GM12878 (cell line): ENCODE results near the gene ZFP91. TPM values are rescaled to one million over a fixed set of nuclear protein-coding genes. Genes with fewer than 3 reads are reported as not detected.

Experiments used
- ATAC-seq: fragments of 200-7000 bp; cut with Tn5 transposase; 3 replicates; pipeline ENCODE4 v1.9.1; 2020; ENCODE audit warnings: mild to moderate bottlenecking, moderate library complexity
- BruUV-seq: library from RNA; stranded (reverse); fragments of 400-500 nt; replicated peaks from 2 replicates; lab custom pipeline; 2021; lab: Mats Ljungman, UMichigan
- CTCF ChIA-PET: fragments of 300-600 bp; sonication (Branson Sonifier 250); formaldehyde crosslinking; extraction: SDS; loops from one replicate; lab custom pipeline; 2021; ENCODE audit warnings: inconsistent platforms; lab: Yijun Ruan, JAX
- POLR2A ChIA-PET: fragments of 350-600 bp; formaldehyde crosslinking; extraction: SDS; loops from one replicate; lab custom pipeline; 2021; ENCODE audit warnings: inconsistent platforms; lab: Charles Lee
- RAD21 ChIA-PET: fragments of 300-600 bp; sonication (Branson Sonifier 250); formaldehyde crosslinking; loops from one replicate; lab custom pipeline; 2023; ENCODE audit warnings: antibody characterized with exemption; ENCODE audit not compliant: unreplicated experiment; lab: Charles Lee
- SMC1A ChIA-PET: fragments of 300-600 bp; sonication (Branson Sonifier 250); formaldehyde crosslinking; loops from one replicate; lab custom pipeline; 2023; ENCODE audit not compliant: unreplicated experiment, uncharacterized antibody; lab: Charles Lee
- DNase-seq: peaks from one replicate; pipeline ENCODE4 v3.0.0-alpha.2; 2011; ENCODE audit warnings: low read depth, low spot score
- FAIRE-seq: peaks from 3 replicates; lab custom pipeline; 2011; peaks lifted over from hg19 to GRCh38; lab: Jason Lieb, UNC
- H2AFZ ChIP-seq: 2 replicates; pipeline ENCODE4 v1.6.0; 2011; ENCODE audit warnings: low read depth, low read length, control low read depth; ENCODE audit not compliant: control insufficient read depth
- H3K27ac ChIP-seq: 2 replicates; pipeline ENCODE4 v1.5.1; 2011; ENCODE audit warnings: control low read depth; ENCODE audit not compliant: control insufficient read depth, insufficient read depth
- H3K27me3 ChIP-seq, 2 experiments: replicated peaks in 1 of 2; 2 replicates each; pipeline versions ENCODE4 v1.6.0 to v1.6.1; 2011; ENCODE audit warnings: low read length in 1 of 2; ENCODE audit not compliant: control insufficient read depth in 2 of 2, insufficient read depth in 2 of 2
- H3K36me3 ChIP-seq, 2 experiments: 2 replicates each; pipeline ENCODE4 v1.5.1; 2011; ENCODE audit warnings: low read length in 1 of 2; ENCODE audit not compliant: control insufficient read depth in 2 of 2, insufficient read depth in 2 of 2
- H3K4me1 ChIP-seq: 2 replicates; pipeline ENCODE4 v1.6.1; 2011; ENCODE audit warnings: mild to moderate bottlenecking, low read length, moderate library complexity, mixed read lengths; ENCODE audit not compliant: control insufficient read depth, insufficient read depth
- H3K4me2 ChIP-seq: 2 replicates; pipeline ENCODE4 v1.6.0; 2011; ENCODE audit warnings: control low read depth; ENCODE audit not compliant: control insufficient read depth, insufficient read depth
- H3K4me3 ChIP-seq: fragments of 200-600 bp; sonication (generic); 2 replicates; pipeline ENCODE4 v1.5.1; 2016
- H3K79me2 ChIP-seq: 2 replicates; pipeline ENCODE4 v1.6.0; 2011; ENCODE audit warnings: low read length; ENCODE audit not compliant: control insufficient read depth, insufficient read depth
- H3K9ac ChIP-seq: 2 replicates; pipeline ENCODE4 v1.8.0; 2011; ENCODE audit warnings: low read length, control low read depth, mixed read lengths; ENCODE audit not compliant: control insufficient read depth, insufficient read depth
- H3K9me3 ChIP-seq: replicated peaks from 3 replicates; pipeline ENCODE4 v1.5.1; 2011; ENCODE audit warnings: mild to moderate bottlenecking, low read length; ENCODE audit not compliant: control insufficient read depth, insufficient read depth
- H4K20me1 ChIP-seq: 2 replicates; pipeline ENCODE4 v1.6.0; 2011; ENCODE audit not compliant: control insufficient read depth, insufficient read depth
- BHLHE40 ChIP-seq, 2 experiments: fragments of 450-650 bp in 1 of 2; IDR thresholded peaks; 2 replicates each; pipeline ENCODE4 v1.6.1; 2011 to 2017; ENCODE audit warnings: low read depth in 2 of 2, borderline replicate concordance in 1 of 2, improper control_type of control experiment in 1 of 2, low read length in 1 of 2, mild to moderate bottlenecking in 1 of 2
- CHD2 ChIP-seq: IDR thresholded peaks from 2 replicates; pipeline ENCODE4 v1.6.1; 2011; ENCODE audit warnings: low read depth, low read length, improper control_type of control experiment, borderline replicate concordance
- CREB1 ChIP-seq: IDR thresholded peaks from 2 replicates; pipeline ENCODE4 v1.6.1; 2012; ENCODE audit warnings: low read depth, mild to moderate bottlenecking, inconsistent platforms
- CREM ChIP-seq: IDR thresholded peaks from 2 replicates; pipeline ENCODE4 v1.6.1; 2014; ENCODE audit warnings: antibody characterized with exemption, low read depth
- NFXL1 ChIP-seq: fragments of 450-650 bp; IDR thresholded peaks from 2 replicates; pipeline ENCODE4 v1.6.1; 2017; ENCODE audit warnings: antibody characterized with exemption, mild to moderate bottlenecking, borderline replicate concordance
- PAX5 ChIP-seq: IDR thresholded peaks from 2 replicates; pipeline ENCODE4 v1.6.1; 2011; ENCODE audit warnings: low read depth, low read length, borderline replicate concordance
- POLR2AphosphoS2 ChIP-seq: IDR thresholded peaks from 2 replicates; pipeline ENCODE4 v1.6.1; 2011; ENCODE audit warnings: low read depth, mild to moderate bottlenecking, low read length, improper control_type of control experiment, moderate library complexity
- POU2F2 ChIP-seq: IDR thresholded peaks from 3 replicates; pipeline ENCODE4 v1.6.1; 2011; ENCODE audit warnings: low read depth, mild to moderate bottlenecking, low read length, borderline replicate concordance
- RAD21 ChIP-seq: IDR thresholded peaks from 2 replicates; pipeline ENCODE4 v1.6.1; 2011; ENCODE audit warnings: mild to moderate bottlenecking, low read depth, low read length, moderate library complexity; ENCODE audit not compliant: insufficient read depth
- RELA ChIP-seq: fragments of 450-650 bp; IDR thresholded peaks from 2 replicates; pipeline ENCODE4 v1.8.0; 2014; ENCODE audit warnings: borderline replicate concordance; ENCODE audit not compliant: partially characterized antibody
- STAT3 ChIP-seq: IDR thresholded peaks from 2 replicates; pipeline ENCODE4 v1.6.1; 2011; ENCODE audit warnings: low read depth, low read length, improper control_type of control experiment
- TBL1XR1 ChIP-seq: IDR thresholded peaks from 2 replicates; pipeline ENCODE4 v1.6.1; 2012; ENCODE audit warnings: low read depth, low read length, improper control_type of control experiment
- YY1 ChIP-seq: IDR thresholded peaks from 2 replicates; pipeline ENCODE4 v1.6.1; 2011; ENCODE audit warnings: low read depth, mild to moderate bottlenecking, low read length
- WGBS: methylation state at CpG from one replicate; pipeline ENCODE4 v1.1.6; 2016; ENCODE audit warnings: low lambda C conversion rate; ENCODE audit not compliant: insufficient replicate concordance, insufficient coverage; ENCODE audit errors: missing lambda C conversion rate; 5-methylcytosine and 5-hydroxymethylcytosine counted together
- in situ Hi-C: fragments of 300-500 bp; cut with MboI; formaldehyde crosslinking; loops from 9 replicates; pipeline ENCODE4 v1.14.3; 2018; ENCODE audit warnings: mixed read lengths
- intact Hi-C: fragments of 100-400 bp; cut with micrococcal nuclease; formaldehyde crosslinking; loops from one replicate; pipeline ENCODE4 v1.14.2; 2022; ENCODE audit not compliant: unreplicated experiment
- polyA plus RNA-seq, 11 experiments: library from polyadenylated mRNA; depleted of rRNA in 4 of 11; unstranded in 6 of 11; stranded (reverse) in 5 of 11; fragments of >200 nt; fragmentation: Nextera tagmentation in 4 of 11; fragmentation: Illumina TruSeq in 1 of 11; extraction: Ambion mirVana in 4 of 11; extraction: Trizol in 1 of 11; gene quantifications; 1 replicate in 1 of 11; 2 replicates in 10 of 11; pipeline versions ENCODE4 v1.2.1 to v1.2.3, GENCODE V29; 2011 to 2016; ENCODE audit warnings: inconsistent platforms in 2 of 11, missing spikeins in 2 of 11, low read depth in 1 of 11
- total RNA-seq, 4 experiments: library from RNA; depleted of rRNA in 3 of 4; stranded (reverse); fragments of >200 nt in 3 of 4; fragmentation: Illumina TruSeq in 1 of 4; extraction: Trizol in 1 of 4; gene quantifications; 2 replicates each; pipeline versions ENCODE4 v1.2.1 to v1.2.3, GENCODE V29; 2013 to 2021
- TF ChIP-seq, protein P1 (sequence below): fragments of 450-650 bp; IDR thresholded peaks from 2 replicates; pipeline ENCODE4 v1.6.1; 2017; ENCODE audit warnings: low read depth, mild to moderate bottlenecking, moderate library complexity
- TF ChIP-seq, protein P2 (sequence below): IDR thresholded peaks from 2 replicates; pipeline ENCODE4 v1.6.1; 2011; ENCODE audit warnings: low read depth, mild to moderate bottlenecking, low read length, moderate library complexity, borderline replicate concordance; ENCODE audit errors: extremely low read depth
- TF ChIP-seq, protein P3 (sequence below): fragments of 450-650 bp; IDR thresholded peaks from 2 replicates; pipeline ENCODE4 v1.6.1; 2016; ENCODE audit warnings: mild to moderate bottlenecking

Gene ZFP91
- total and polyA plus RNA-seq, 10 of the 15 experiments (the other 5 are each of a cell fraction or from before 2014, with no cell fraction given) = 12.9 to 54.1 (median 31.7) TPM

GRCh38 chr11:58654908-58655296 is 76.0 kb downstream of the ZFP91 start:
- peaks cover 4% of the 10 kb centered on the region; the same call in 1 of the 2 replicates for H3K4me1 ChIP-seq
- CTCF ChIA-PET = interaction anchor here (1.0 to 5.7 kb wide), 20 partner anchors 9 to 745 kb away, joined by 3 to 49 read pairs (median 5); partner anchors contain the start of genes CNTF and LPXN
- ATAC-seq = peak; percentile 76
- no peak overlapping the region for H3K9ac ChIP-seq
- H3K27me3 ChIP-seq = no peaks in the 10 kb centered on the region
- H4K20me1 ChIP-seq = no peaks in the 10 kb centered on the region
- no peak overlapping the region for H2AFZ ChIP-seq
- no peaks in the 10 kb centered on the region for H3K79me2 ChIP-seq
- RAD21 ChIA-PET = interaction anchor here (0.9 to 3.8 kb wide), 5 partner anchors 19 to 404 kb away, joined by 3 to 13 read pairs (median 5); no protein-coding TSS in a partner anchor
- BruUV-seq = no TSS peak
- no peak for FAIRE-seq
- H3K4me3 ChIP-seq = no peak overlapping the region
- intact Hi-C loops = loop anchor here (1.0 to 5.0 kb wide), 6 partner anchors 20 to 504 kb away; no protein-coding TSS in a partner anchor
- POLR2A ChIA-PET = interaction anchor here (1.0 to 1.4 kb wide), 3 partner anchors 25 to 78 kb away, joined by 3 to 4 read pairs (median 4); no protein-coding TSS in a partner anchor
- DNase-seq = no peak
- WGBS = 93% methylated on average over 1 of the region's 1 CpG
- H3K36me3 ChIP-seq = no peaks in the 10 kb centered on the region
- in situ Hi-C loops = loop anchor here (5.0 to 10.0 kb wide), 2 partner anchors 132 to 500 kb away; no protein-coding TSS in a partner anchor
- H3K4me2 ChIP-seq = 0 out of 2 replicates have a peak overlapping the region, but pooled peaks have one; percentile 8
- SMC1A ChIA-PET = interaction anchor here (0.7 to 2.3 kb wide), 7 partner anchors 8 to 404 kb away, joined by 3 to 11 read pairs (median 7); no protein-coding TSS in a partner anchor
- H3K9me3 ChIP-seq = no peaks in the 10 kb centered on the region
- no peak overlapping the region for H3K27ac ChIP-seq
- TF ChIP-seq YY1 (no peak), CHD2 (no peak), RAD21 (no peak), STAT3 (no peak), POU2F2 (no peak), TBL1XR1 (no peak), POLR2AphosphoS2 (no peak), CREB1 (no peak), NFXL1 (no peak), PAX5 (no peak), RELA (no peak), BHLHE40 (IDR thresholded peaks at IDR 0.05; ENCODE audit: borderline replicate concordance in 1 of 2, low read depth in 2 of 2, low read length in 1 of 2) (no peak), CREM (no peak)
- TF ChIP-seq, protein P1, sequence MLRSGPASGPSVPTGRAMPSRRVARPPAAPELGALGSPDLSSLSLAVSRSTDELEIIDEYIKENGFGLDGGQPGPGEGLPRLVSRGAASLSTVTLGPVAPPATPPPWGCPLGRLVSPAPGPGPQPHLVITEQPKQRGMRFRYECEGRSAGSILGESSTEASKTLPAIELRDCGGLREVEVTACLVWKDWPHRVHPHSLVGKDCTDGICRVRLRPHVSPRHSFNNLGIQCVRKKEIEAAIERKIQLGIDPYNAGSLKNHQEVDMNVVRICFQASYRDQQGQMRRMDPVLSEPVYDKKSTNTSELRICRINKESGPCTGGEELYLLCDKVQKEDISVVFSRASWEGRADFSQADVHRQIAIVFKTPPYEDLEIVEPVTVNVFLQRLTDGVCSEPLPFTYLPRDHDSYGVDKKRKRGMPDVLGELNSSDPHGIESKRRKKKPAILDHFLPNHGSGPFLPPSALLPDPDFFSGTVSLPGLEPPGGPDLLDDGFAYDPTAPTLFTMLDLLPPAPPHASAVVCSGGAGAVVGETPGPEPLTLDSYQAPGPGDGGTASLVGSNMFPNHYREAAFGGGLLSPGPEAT = no peak
- TF ChIP-seq, protein P2, sequence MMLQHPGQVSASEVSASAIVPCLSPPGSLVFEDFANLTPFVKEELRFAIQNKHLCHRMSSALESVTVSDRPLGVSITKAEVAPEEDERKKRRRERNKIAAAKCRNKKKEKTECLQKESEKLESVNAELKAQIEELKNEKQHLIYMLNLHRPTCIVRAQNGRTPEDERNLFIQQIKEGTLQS = no peak
- TF ChIP-seq, protein P3, sequence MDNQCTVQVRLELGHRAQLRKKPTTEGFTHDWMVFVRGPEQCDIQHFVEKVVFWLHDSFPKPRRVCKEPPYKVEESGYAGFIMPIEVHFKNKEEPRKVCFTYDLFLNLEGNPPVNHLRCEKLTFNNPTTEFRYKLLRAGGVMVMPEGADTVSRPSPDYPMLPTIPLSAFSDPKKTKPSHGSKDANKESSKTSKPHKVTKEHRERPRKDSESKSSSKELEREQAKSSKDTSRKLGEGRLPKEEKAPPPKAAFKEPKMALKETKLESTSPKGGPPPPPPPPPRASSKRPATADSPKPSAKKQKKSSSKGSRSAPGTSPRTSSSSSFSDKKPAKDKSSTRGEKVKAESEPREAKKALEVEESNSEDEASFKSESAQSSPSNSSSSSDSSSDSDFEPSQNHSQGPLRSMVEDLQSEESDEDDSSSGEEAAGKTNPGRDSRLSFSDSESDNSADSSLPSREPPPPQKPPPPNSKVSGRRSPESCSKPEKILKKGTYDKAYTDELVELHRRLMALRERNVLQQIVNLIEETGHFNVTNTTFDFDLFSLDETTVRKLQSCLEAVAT = no peak
